WTC11 (cell line): ENCODE data around the gene AGBL1. TPM values are rescaled to one million over a fixed set of nuclear protein-coding genes. Genes with fewer than 3 reads are reported as not detected.

Source experiments
- ATAC-seq: fragments of 200-7000 bp; cut with Tn5 transposase; 2 replicates; pipeline ENCODE4 v1.10.0; 2021; ENCODE audit warnings: mild to moderate bottlenecking, moderate library complexity
- CTCF ChIA-PET: fragments of 300-600 bp; sonication (Branson Sonifier 250); formaldehyde crosslinking; loops from one replicate; lab custom pipeline; 2021; ENCODE audit warnings: antibody characterized with exemption; lab: Charles Lee
- POLR2A ChIA-PET: fragments of 350-600 bp; sonication (Branson Sonifier 250); formaldehyde crosslinking; loops from one replicate; lab custom pipeline; 2021; ENCODE audit warnings: antibody characterized with exemption; lab: Charles Lee
- DNase-seq: peaks from one replicate; pipeline ENCODE4 v3.0.0; 2021; ENCODE audit warnings: low spot score
- H3K27ac Mint-ChIP-seq: 2 replicates; pipeline ENCODE4 v1.8.0; 2021; ENCODE audit warnings: mixed read lengths
- H3K27me3 Mint-ChIP-seq: 2 replicates; pipeline ENCODE4 v1.8.0; 2021; ENCODE audit warnings: low read depth, mild to moderate bottlenecking, moderate library complexity, mixed read lengths
- H3K36me3 Mint-ChIP-seq: 2 replicates; pipeline ENCODE4 v1.8.0; 2021; ENCODE audit warnings: mixed read lengths
- H3K4me1 Mint-ChIP-seq: 2 replicates; pipeline ENCODE4 v1.8.0; 2022; ENCODE audit warnings: mixed read lengths
- H3K4me3 Mint-ChIP-seq: 2 replicates; pipeline ENCODE4 v1.8.0; 2021; ENCODE audit warnings: mild to moderate bottlenecking, moderate library complexity, mixed read lengths
- H3K9me3 Mint-ChIP-seq: 2 replicates; pipeline ENCODE4 v1.8.0; 2021; ENCODE audit warnings: mixed read lengths
- CBFB ChIP-seq: sonication (generic); formaldehyde crosslinking; IDR thresholded peaks from 2 replicates; pipeline ENCODE4 v1.8.1; 2022; ENCODE audit warnings: mild to moderate bottlenecking, low read depth, missing genetic modification reagents
- ESRRA ChIP-seq: sonication (generic); formaldehyde crosslinking; IDR thresholded peaks from 2 replicates; pipeline ENCODE4 v1.8.1; 2022; ENCODE audit warnings: mild to moderate bottlenecking, missing genetic modification reagents, borderline replicate concordance
- GRHL2 ChIP-seq: fragments of 250-450 bp; sonication (Bioruptor Pico); IDR thresholded peaks from 2 replicates; pipeline ENCODE4 v1.8.0; 2022; ENCODE audit warnings: mild to moderate bottlenecking, moderate library complexity; ENCODE audit not compliant: insufficient replicate concordance, severe bottlenecking
- IRF2 ChIP-seq: sonication (generic); formaldehyde crosslinking; IDR thresholded peaks from 2 replicates; pipeline ENCODE4 v1.8.0; 2022; ENCODE audit warnings: low read depth, missing genetic modification reagents, borderline replicate concordance
- MYBL2 ChIP-seq: sonication (generic); formaldehyde crosslinking; IDR thresholded peaks from 2 replicates; pipeline ENCODE4 v1.8.1; 2023; ENCODE audit warnings: mild to moderate bottlenecking, moderate library complexity, missing genetic modification reagents
- NFATC4 ChIP-seq: fragments of 250-450 bp; sonication (Bioruptor Pico); IDR thresholded peaks from 2 replicates; pipeline ENCODE4 v1.9.0; 2021; ENCODE audit warnings: mild to moderate bottlenecking
- NR2C2 ChIP-seq: sonication (generic); formaldehyde crosslinking; IDR thresholded peaks from 2 replicates; pipeline ENCODE4 v1.8.0; 2022; ENCODE audit warnings: mild to moderate bottlenecking, missing genetic modification reagents
- NR3C1 ChIP-seq: sonication (generic); formaldehyde crosslinking; conservative IDR thresholded peaks from 2 replicates; pipeline ENCODE4 v1.8.1; 2023; ENCODE audit warnings: low read depth, mild to moderate bottlenecking, missing genetic modification reagents
- OVOL2 ChIP-seq: fragments of 250-450 bp; sonication (Bioruptor Pico); IDR thresholded peaks from 2 replicates; pipeline ENCODE4 v1.9.0; 2021; ENCODE audit warnings: mild to moderate bottlenecking, borderline replicate concordance
- RORB ChIP-seq: fragments of 250-450 bp; sonication (Bioruptor Pico); IDR thresholded peaks from 2 replicates; pipeline ENCODE4 v1.9.0; 2021; ENCODE audit warnings: mild to moderate bottlenecking
- TCF7 ChIP-seq: sonication (generic); formaldehyde crosslinking; IDR thresholded peaks from 2 replicates; pipeline ENCODE4 v1.8.0; 2022; ENCODE audit warnings: mild to moderate bottlenecking, low read depth, missing genetic modification reagents, moderate library complexity
- TEAD1 ChIP-seq: sonication (generic); formaldehyde crosslinking; IDR thresholded peaks from 2 replicates; pipeline ENCODE4 v1.8.0; 2022; ENCODE audit warnings: mild to moderate bottlenecking, missing genetic modification reagents
- total RNA-seq: library from RNA; stranded (reverse); gene quantifications from 3 replicates; pipeline ENCODE4 v1.2.3, GENCODE V29; 2021
- TF ChIP-seq, protein P1 (sequence below): sonication (generic); formaldehyde crosslinking; IDR thresholded peaks from 2 replicates; pipeline ENCODE4 v1.8.0; 2022; ENCODE audit warnings: mild to moderate bottlenecking, missing genetic modification reagents
- TF ChIP-seq, protein P2 (sequence below): sonication (generic); formaldehyde crosslinking; IDR thresholded peaks from 2 replicates; pipeline ENCODE4 v1.8.0; 2022; ENCODE audit warnings: missing genetic modification reagents
- TF ChIP-seq, protein P3 (sequence below): sonication (generic); formaldehyde crosslinking; IDR thresholded peaks from 2 replicates; pipeline ENCODE4 v1.8.1; 2023; ENCODE audit warnings: mild to moderate bottlenecking, missing genetic modification reagents, moderate library complexity
- TF ChIP-seq, protein P4 (sequence below): fragments of 250-450 bp; sonication (Bioruptor Pico); IDR thresholded peaks from 2 replicates; pipeline ENCODE4 v1.9.0; 2021; ENCODE audit warnings: mild to moderate bottlenecking
- TF ChIP-seq, protein P5 (sequence below): fragments of 250-450 bp; sonication (Bioruptor Pico); IDR thresholded peaks from 2 replicates; pipeline ENCODE4 v1.9.0; 2021; ENCODE audit warnings: mild to moderate bottlenecking
- TF ChIP-seq, protein P6 (sequence below): sonication (generic); formaldehyde crosslinking; IDR thresholded peaks from 2 replicates; pipeline ENCODE4 v1.8.1; 2023; ENCODE audit warnings: mild to moderate bottlenecking, moderate library complexity, missing genetic modification reagents
- TF ChIP-seq, protein P7 (sequence below): sonication (generic); formaldehyde crosslinking; IDR thresholded peaks from 2 replicates; pipeline ENCODE4 v1.8.0; 2022; ENCODE audit warnings: mild to moderate bottlenecking, missing genetic modification reagents

The AGBL1 gene
- total RNA-seq, 1 experiment from 2014 or later: not detected

DNA sequence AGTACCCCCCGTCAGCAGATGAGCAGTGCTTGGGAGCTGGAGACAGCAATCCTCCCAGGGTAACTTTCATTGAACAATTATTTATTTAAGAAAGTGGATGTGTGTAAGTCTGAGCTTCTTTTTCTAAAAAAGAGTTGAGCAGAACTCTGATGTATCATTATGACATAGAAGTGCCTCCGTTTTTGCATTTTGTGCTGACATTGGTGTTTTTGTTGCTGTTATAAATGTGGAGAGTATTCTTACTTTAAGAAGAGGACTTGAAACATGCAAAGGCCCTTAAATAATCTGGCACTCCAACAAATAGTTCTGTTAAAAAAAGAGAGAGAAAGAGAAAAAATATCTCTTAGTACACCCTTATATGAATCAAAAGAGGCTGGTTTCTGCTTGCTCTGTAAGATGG, 217.1 kb downstream of the AGBL1 start:
- Mint-ChIP-seq H3K36me3 (no peaks in the 10 kb centered on the region), H3K27me3 (no peaks in the 10 kb centered on the region), H3K4me1 (peaks cover 51% of the 10 kb centered on the region), H3K9me3 (peaks cover 6% of the 10 kb centered on the region; the same call in 1 of the 2 replicates), H3K4me3 (no peak overlapping the region), H3K27ac (no peak overlapping the region)
- CTCF ChIA-PET: no interaction called here
- POLR2A ChIA-PET: no interaction called here
- ATAC-seq (no peak), DNase-seq (no peak)
- TF ChIP-seq GRHL2 (CRISPR knock-in tag): no peak
- TF ChIP-seq TEAD1 (CRISPR knock-in tag): no peak
- no peak for TF ChIP-seq NR2C2
- TF ChIP-seq, protein P1, sequence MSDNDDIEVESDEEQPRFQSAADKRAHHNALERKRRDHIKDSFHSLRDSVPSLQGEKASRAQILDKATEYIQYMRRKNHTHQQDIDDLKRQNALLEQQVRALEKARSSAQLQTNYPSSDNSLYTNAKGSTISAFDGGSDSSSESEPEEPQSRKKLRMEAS (CRISPR knock-in tag): no peak
- TF ChIP-seq, protein P2, sequence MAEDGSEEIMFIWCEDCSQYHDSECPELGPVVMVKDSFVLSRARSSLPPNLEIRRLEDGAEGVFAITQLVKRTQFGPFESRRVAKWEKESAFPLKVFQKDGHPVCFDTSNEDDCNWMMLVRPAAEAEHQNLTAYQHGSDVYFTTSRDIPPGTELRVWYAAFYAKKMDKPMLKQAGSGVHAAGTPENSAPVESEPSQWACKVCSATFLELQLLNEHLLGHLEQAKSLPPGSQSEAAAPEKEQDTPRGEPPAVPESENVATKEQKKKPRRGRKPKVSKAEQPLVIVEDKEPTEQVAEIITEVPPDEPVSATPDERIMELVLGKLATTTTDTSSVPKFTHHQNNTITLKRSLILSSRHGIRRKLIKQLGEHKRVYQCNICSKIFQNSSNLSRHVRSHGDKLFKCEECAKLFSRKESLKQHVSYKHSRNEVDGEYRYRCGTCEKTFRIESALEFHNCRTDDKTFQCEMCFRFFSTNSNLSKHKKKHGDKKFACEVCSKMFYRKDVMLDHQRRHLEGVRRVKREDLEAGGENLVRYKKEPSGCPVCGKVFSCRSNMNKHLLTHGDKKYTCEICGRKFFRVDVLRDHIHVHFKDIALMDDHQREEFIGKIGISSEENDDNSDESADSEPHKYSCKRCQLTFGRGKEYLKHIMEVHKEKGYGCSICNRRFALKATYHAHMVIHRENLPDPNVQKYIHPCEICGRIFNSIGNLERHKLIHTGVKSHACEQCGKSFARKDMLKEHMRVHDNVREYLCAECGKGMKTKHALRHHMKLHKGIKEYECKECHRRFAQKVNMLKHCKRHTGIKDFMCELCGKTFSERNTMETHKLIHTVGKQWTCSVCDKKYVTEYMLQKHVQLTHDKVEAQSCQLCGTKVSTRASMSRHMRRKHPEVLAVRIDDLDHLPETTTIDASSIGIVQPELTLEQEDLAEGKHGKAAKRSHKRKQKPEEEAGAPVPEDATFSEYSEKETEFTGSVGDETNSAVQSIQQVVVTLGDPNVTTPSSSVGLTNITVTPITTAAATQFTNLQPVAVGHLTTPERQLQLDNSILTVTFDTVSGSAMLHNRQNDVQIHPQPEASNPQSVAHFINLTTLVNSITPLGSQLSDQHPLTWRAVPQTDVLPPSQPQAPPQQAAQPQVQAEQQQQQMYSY (CRISPR knock-in tag): no peak
- no peak for TF ChIP-seq RORB (CRISPR knock-in tag)
- TF ChIP-seq OVOL2: no peak
- no peak for TF ChIP-seq NFATC4 (CRISPR knock-in tag)
- TF ChIP-seq, protein P3, sequence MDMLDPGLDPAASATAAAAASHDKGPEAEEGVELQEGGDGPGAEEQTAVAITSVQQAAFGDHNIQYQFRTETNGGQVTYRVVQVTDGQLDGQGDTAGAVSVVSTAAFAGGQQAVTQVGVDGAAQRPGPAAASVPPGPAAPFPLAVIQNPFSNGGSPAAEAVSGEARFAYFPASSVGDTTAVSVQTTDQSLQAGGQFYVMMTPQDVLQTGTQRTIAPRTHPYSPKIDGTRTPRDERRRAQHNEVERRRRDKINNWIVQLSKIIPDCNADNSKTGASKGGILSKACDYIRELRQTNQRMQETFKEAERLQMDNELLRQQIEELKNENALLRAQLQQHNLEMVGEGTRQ (CRISPR knock-in tag): no peak
- no peak for TF ChIP-seq IRF2 (CRISPR knock-in tag)
- TF ChIP-seq, protein P4, sequence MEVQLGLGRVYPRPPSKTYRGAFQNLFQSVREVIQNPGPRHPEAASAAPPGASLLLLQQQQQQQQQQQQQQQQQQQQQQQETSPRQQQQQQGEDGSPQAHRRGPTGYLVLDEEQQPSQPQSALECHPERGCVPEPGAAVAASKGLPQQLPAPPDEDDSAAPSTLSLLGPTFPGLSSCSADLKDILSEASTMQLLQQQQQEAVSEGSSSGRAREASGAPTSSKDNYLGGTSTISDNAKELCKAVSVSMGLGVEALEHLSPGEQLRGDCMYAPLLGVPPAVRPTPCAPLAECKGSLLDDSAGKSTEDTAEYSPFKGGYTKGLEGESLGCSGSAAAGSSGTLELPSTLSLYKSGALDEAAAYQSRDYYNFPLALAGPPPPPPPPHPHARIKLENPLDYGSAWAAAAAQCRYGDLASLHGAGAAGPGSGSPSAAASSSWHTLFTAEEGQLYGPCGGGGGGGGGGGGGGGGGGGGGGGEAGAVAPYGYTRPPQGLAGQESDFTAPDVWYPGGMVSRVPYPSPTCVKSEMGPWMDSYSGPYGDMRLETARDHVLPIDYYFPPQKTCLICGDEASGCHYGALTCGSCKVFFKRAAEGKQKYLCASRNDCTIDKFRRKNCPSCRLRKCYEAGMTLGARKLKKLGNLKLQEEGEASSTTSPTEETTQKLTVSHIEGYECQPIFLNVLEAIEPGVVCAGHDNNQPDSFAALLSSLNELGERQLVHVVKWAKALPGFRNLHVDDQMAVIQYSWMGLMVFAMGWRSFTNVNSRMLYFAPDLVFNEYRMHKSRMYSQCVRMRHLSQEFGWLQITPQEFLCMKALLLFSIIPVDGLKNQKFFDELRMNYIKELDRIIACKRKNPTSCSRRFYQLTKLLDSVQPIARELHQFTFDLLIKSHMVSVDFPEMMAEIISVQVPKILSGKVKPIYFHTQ (CRISPR knock-in tag): no peak
- no peak for TF ChIP-seq CBFB (CRISPR knock-in tag)
- TF ChIP-seq MYBL2: no peak
- TF ChIP-seq, protein P5, sequence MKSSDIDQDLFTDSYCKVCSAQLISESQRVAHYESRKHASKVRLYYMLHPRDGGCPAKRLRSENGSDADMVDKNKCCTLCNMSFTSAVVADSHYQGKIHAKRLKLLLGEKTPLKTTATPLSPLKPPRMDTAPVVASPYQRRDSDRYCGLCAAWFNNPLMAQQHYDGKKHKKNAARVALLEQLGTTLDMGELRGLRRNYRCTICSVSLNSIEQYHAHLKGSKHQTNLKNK (CRISPR knock-in tag): no peak
- TF ChIP-seq, protein P6, sequence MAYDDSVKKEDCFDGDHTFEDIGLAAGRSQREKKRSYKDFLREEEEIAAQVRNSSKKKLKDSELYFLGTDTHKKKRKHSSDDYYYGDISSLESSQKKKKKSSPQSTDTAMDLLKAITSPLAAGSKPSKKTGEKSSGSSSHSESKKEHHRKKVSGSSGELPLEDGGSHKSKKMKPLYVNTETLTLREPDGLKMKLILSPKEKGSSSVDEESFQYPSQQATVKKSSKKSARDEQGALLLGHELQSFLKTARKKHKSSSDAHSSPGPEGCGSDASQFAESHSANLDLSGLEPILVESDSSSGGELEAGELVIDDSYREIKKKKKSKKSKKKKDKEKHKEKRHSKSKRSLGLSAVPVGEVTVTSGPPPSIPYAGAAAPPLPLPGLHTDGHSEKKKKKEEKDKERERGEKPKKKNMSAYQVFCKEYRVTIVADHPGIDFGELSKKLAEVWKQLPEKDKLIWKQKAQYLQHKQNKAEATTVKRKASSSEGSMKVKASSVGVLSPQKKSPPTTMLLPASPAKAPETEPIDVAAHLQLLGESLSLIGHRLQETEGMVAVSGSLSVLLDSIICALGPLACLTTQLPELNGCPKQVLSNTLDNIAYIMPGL (CRISPR knock-in tag): no peak
- no peak for TF ChIP-seq TCF7 (CRISPR knock-in tag)
- TF ChIP-seq NR3C1 (CRISPR knock-in tag): no peak
- TF ChIP-seq, protein P7, sequence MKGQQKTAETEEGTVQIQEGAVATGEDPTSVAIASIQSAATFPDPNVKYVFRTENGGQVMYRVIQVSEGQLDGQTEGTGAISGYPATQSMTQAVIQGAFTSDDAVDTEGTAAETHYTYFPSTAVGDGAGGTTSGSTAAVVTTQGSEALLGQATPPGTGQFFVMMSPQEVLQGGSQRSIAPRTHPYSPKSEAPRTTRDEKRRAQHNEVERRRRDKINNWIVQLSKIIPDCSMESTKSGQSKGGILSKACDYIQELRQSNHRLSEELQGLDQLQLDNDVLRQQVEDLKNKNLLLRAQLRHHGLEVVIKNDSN (CRISPR knock-in tag): no peak
- TF ChIP-seq ESRRA (CRISPR knock-in tag): no peak
